Measurements from ENCODE around the gene PGBD5.
"Not testable (repeated sequence)": the region's sequence is repeated elsewhere in the genome, so short reads cannot be mapped to it uniquely, and the experiment has no call there.

Gene PGBD5

GRCh38 chr1:230426246-230427093 is at the start of gene PGBD5:
Gene PGBD5, minus strand, starts transcription at chr1:230426332. Its CDS starts 404 bp downstream, at chr1:230425928.
- DNase-seq = peak; percentile 19 to 41

DNA sequence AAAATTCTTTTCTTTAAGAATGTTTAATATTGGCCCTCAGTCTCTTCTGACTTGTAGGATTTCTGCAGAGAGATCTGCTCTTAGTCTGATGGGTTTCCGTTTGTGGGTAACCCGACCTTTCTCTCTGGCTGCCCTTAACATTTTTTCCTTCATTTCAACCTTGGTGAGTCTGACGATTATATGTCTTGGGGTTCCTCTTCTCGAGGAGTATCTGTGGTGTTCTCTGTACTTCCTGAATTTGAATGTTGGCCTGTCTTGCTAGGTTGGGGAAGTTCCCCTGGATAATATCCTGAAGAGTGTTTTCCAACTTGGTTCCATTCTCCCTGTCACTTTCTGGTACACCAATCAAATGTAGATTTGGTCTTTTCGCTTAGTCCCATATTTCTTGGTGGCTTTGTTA is 48.8 kb upstream of the PGBD5 start:
- DNase-seq = not testable (repeated sequence)

DNA sequence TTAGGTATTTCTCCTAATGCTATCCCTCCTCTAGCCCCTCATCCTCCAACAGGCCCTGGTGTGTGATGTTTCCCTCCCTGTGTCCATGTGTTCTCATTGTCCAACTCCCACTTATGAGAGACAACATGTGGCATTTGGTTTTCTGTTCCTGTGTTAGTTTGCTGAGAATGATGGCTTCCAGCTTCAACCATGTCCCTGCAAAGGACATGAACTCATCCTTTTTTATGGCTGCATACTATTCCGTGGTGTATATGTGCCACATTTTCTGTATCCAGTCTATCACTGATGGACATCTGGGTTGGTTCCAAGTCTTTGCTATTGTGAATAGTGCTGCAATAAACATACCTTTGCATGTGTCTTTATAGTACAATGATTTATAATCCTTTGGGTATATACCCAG is 44.6 kb upstream of the PGBD5 start:
- DNase-seq = not testable (repeated sequence)

GRCh38 chr1:230469271-230469670 is 43.1 kb upstream of the PGBD5 start:
- DNase-seq = no peak

GRCh38 chr1:230465691-230466090 is 39.6 kb upstream of the PGBD5 start:
- DNase-seq = no peak

- no peak for DNase-seq
These were observed 38.5 kb upstream of the PGBD5 start for GRCh38 chr1:230464671-230465070.

DNA sequence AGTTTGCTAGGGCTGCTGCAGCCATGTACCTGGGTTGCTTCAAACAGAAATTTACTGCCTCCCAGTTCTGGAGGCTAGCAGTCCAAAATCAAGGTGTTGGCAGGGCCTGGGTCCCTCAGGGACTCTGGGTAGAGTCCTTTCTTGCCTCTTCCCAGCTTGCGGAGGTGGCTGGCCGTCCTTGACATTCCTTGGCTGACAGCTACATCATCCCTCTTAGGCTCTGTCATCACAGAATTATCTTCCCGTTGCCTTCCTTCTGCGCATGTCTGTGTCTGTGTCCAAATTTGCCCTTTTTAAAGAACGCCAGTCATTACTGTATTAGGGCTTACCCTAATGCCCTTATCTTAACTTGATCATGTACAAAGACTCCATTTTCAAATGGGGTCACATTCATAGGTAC is 37.6 kb upstream of the PGBD5 start:
- DNase-seq = no peak

- no peak for DNase-seq
These were observed 37.2 kb upstream of the PGBD5 start for GRCh38 chr1:230463326-230463725.

- peak in 1 of 2 donors; percentile 1 for DNase-seq
These were observed 33.3 kb upstream of the PGBD5 start for GRCh38 chr1:230459465-230459864.

- DNase-seq = no peak
These were observed 32.4 kb upstream of the PGBD5 start for GRCh38 chr1:230458509-230458908.

DNA sequence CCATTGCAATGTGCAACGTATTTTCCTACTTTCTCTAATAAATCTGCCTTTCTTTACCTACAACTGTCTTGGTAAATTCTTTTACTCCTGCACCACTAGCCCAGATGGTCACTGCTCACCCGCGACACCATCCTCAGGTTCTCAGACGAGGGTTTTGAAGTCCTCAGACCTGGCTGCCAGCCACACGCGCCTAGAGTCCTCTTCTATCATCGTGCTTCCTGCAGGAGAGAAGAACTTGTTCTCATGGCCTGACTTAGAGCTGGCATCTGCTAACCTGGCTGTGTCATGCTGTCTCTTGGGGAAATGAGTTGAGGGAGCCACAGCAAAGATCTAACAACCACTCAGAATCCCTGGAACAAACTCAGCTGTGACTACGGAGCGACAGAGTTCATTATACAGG is 30.3 kb upstream of the PGBD5 start:
- DNase-seq = no peak

GRCh38 chr1:230455291-230455690 is 29.2 kb upstream of the PGBD5 start:
- no peak for DNase-seq

GRCh38 chr1:230453377-230453776 is 27.2 kb upstream of the PGBD5 start:
- DNase-seq = no peak

DNA sequence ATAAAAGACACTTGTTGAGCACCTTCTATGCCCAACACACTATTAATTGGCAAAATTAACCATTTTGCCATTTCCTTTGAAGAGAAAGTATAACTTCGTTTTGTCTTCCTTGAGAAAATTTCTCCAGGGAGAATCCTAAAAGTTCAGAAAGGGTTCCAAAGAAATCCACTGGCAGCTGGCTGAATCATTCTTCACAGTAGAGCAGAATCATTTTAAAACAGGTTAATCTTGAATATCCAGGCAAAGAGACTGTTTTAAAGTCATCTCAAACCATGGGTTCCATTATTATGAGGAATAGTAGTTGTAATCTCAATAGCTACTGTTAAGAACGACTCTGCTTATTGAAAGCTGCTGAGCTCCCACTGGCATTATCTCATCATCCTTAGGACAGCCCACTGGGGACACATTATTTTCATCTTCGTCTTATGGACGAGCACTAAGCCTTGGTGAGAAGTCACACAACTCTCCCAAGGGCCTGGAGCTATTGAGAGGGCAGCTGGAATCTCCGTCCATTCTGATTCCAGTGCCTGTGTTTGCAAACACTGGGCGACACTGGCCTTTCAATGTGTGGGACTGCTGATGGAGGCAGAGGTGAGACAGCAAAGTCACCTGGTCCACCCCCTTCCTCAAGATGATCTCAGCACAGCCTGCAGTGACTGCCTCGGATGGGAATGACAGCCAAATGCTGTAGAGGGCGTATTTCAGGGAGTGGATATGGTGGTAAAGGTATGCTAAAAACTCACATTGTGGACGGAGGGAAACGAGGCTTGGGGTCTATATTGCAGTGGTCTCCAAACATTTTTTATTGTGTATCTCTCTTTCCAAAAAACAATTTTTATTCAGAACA is 15.3 kb upstream of the PGBD5 start:
- no peak for DNase-seq

GRCh38 chr1:230435108-230435507 is 9.0 kb upstream of the PGBD5 start:
- DNase-seq = no peak

DNA sequence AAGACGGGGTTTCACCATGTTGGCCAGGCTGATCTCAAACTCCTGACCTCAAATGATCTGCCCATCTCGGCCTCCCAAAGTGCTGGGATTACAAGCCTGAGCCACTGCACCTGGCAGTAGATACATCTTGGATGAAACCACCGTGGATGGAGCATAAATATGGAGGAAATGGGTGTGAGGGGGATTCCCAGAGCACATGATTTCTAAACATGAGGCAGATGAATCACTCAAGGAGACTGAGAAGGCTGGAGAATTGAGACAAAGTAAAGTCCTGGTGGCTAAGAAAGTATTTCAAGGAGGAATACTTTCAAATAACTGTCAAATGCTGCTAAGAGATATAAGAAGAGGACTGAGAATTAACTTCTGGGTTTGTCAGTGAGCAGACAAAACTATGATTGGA is 5.4 kb upstream of the PGBD5 start:
- no peak for DNase-seq

GRCh38 chr1:230430499-230430898 is 4.4 kb upstream of the PGBD5 start:
- DNase-seq = no peak

DNA sequence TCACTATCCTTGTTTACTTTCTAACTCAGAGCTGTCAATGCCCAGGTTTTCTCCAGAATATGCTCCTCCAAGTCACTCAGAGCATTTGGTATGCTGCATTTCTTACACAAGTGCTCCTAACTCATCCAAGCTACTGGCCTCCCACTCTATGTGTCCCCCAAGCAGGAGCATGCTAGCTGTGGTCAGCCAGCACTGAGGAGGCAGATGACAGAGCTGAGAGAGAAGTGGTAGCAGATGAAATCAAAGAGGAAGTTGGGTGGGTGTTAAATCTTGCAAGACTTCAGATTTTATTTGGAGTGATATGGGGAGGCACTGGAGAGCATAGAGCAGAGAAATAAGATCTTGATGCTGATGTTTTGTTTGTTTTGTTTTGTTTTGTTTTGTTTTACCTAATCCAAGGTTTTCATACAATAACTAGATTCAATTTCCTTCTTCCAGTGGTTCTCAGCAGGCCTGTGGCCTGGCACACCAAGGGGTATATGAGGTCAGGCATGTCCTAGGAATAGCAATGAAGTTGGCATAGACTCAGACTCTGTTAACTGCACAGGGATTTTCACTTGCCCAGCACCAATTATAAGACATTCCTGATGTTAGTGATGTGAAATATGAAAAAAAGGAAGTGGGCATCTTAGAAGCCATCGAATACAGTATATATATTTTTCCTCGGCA is 3.1 kb upstream of the PGBD5 start:
- DNase-seq = no peak

DNA sequence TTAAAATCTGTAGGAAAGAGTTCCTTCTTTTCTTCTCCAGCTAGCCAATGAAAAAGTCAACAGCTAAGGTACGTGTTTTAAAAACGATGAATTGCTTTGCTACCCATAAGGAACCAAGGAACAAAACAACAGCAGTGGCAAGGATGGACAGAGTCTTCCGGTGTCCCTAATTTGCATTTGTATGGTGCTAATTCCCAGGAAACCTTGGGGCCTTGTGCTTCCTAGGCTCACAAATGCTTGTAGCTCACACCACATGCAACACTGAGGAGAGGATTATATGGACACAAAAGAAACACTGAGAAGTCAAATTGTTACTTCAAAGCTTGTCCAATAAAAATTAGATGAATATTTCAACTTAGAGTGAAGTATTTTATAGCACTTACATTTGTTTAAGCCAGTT is 1.8 kb upstream of the PGBD5 start:
- no peak for DNase-seq

- no peak for DNase-seq
These were observed 1.2 kb upstream of the PGBD5 start for GRCh38 chr1:230427094-230427876.

- DNase-seq = no peak
These were observed 660 bp downstream of the PGBD5 start for GRCh38 chr1:230425252-230426091.
